ENCODE results near the gene PRRC2B.

PRRC2B gene

DNA sequence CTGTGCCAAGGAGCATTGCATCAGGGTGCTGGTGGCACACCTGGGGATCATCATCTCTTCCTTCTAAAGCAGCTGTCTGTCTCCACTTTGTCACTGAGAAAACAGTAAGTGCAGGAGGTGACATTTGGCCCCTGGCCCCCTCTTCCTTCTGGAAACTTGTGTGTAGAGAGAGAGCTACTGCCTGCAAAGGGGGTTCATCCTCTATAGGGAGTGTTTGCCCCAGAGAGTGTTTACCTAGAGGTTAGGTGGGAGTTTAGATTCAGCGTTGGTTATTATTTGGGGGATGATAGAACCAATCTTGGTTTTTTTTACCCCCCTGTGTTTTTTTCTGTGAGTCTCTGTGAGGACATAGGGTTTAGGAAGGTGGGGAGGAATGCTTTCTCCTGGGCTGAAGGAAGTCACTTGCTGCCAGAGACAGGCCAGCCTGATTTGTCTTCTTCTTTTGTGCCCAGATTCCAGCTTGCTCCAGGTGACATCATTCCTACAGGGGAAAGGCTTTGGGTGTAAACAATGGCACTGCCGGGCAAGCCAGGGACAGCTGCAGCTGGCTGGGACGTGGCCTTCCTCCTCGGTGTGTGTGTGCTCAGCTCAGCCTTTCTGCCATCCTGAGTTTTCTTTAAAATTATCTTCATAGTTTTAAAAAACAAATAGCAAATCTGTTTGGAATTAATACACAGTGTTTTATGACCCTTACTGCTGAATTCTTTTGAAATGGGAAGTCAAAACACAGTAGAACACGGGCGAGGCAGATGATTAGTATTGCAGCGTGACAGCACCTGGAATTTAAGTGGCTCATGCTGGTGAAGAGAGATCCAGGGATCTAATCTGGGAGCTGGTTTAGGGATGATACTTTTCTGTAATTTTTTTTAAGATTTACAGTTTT, 24.5 kb downstream of the PRRC2B start:
- peak overlapping the region; percentile 6 for H3K4me3 ChIP-seq (ENCODE audit: low read length)
- peaks cover 46% of the 10 kb centered on the region for H3K4me1 ChIP-seq (ENCODE audit: control insufficient read depth, insufficient read depth, low read length)
- no peaks in the 10 kb centered on the region for H3K27me3 ChIP-seq (ENCODE audit: control insufficient read depth, insufficient read depth, low read length)
- no peak overlapping the region for H3K9ac ChIP-seq (ENCODE audit: low read length)
- H3K27ac ChIP-seq (ENCODE audit: low read depth, low read length): peak overlapping the region; percentile 0
- H3K36me3 ChIP-seq (ENCODE audit: control insufficient read depth, insufficient read depth, low read length): no peaks in the 10 kb centered on the region

DNA sequence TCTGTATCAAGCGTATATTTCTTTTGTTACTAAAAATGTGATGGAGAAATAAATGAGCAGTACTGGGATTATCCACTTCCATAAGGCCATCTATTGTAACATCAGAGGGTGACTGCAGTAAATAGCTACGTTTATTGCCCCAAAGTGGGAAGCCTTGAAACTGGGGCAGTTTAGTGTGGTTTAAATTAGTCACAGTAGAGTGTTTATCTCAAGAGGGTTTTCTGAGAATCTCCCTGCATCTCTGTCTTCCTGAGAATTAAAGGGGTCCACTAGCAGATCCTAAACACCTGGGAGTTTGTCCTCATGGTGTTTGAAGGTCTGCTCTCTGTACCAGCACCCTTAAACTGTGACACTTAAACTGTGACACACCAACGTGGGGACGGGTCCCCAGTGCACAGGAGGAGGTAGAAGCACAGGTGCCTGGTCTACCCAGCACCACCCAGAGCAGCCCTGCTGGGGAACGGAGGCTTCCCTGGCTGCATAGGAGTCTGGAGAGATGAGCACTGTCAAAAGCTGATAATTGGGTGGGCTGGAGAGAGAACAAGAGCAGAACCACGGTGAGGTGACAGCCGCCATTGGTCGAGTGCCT, 25.2 kb downstream of the PRRC2B start:
- peak overlapping the region; percentile 30 for H3K27ac ChIP-seq (ENCODE audit: low read depth, low read length)
- H3K4me1 ChIP-seq (ENCODE audit: control insufficient read depth, insufficient read depth, low read length): peaks cover 46% of the 10 kb centered on the region

DNA sequence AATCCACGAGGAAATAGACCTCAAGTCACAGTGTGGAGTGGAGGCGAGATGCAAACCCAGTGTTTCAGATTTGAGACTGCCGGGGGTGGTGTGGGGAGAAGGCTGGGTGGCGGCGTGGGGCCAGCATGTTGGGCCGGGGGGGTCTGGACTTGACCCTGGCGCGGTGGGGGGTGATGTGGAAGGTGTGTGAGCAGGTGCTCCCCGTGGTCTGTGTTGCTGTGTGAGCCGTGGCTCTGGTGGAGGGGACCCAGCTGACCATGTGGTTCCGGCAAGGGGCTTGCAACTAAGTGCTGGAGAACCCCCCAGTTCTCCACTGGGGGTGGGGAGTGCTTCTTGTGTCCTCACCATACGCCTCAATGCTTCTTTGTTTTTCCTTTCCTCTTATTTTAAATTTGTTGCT, 25.8 kb downstream of the PRRC2B start:
- peak overlapping the region; percentile 30 for H3K27ac ChIP-seq (ENCODE audit: low read depth, low read length)
- H3K27me3 ChIP-seq (ENCODE audit: control insufficient read depth, insufficient read depth, low read length): no peaks in the 10 kb centered on the region
- no peak overlapping the region for H3K4me3 ChIP-seq (ENCODE audit: low read length)
- peaks cover 46% of the 10 kb centered on the region for H3K4me1 ChIP-seq (ENCODE audit: control insufficient read depth, insufficient read depth, low read length)
- no peaks in the 10 kb centered on the region for H3K36me3 ChIP-seq (ENCODE audit: control insufficient read depth, insufficient read depth, low read length)
- no peak overlapping the region for H3K9ac ChIP-seq (ENCODE audit: low read length)

More for the DNA sequence above, 25.2 kb downstream of the PRRC2B start:
- H3K4me3 ChIP-seq (ENCODE audit: low read length): no peak overlapping the region
- no peak overlapping the region for H3K9ac ChIP-seq (ENCODE audit: low read length)
- H3K27me3 ChIP-seq (ENCODE audit: control insufficient read depth, insufficient read depth, low read length): no peaks in the 10 kb centered on the region
- H3K36me3 ChIP-seq (ENCODE audit: control insufficient read depth, insufficient read depth, low read length): no peaks in the 10 kb centered on the region

DNA sequence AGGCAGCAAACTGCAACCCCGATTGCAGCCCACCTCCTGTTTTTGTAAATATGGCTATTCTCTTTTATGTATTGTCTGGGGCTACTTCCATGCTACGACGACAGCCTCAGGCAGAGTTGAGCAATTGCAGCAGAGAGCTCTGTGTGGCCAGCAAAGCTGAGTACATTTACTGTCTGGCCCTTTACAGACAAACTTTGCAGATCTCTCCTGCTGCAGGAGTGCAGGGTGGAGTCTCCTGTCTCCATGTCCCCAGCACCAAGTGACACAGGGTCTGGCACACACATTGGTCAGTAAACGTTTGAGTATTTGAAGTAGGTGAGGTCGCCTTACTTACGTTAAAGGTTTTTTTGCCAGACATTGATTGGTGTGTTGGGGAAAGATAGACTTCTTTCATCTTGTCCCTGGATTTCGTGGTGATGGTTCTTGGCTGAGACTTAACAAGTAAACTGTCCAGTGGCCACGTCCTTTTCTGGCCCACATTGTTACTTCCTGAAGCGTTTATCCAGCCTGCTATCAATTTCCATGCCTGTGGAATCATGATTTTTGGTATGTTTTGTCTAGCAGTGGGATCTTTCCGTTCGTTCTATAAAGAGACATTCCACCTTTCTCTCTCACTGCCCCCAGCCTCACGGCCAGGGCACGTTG, 27.2 kb downstream of the PRRC2B start:
- peak overlapping the region; percentile 0 for H3K4me3 ChIP-seq (ENCODE audit: low read length)
- H3K4me1 ChIP-seq (ENCODE audit: control insufficient read depth, insufficient read depth, low read length): peaks cover 46% of the 10 kb centered on the region
- no peak overlapping the region for H3K9ac ChIP-seq (ENCODE audit: low read length)
- H3K36me3 ChIP-seq (ENCODE audit: control insufficient read depth, insufficient read depth, low read length): no peaks in the 10 kb centered on the region
- no peaks in the 10 kb centered on the region for H3K27me3 ChIP-seq (ENCODE audit: control insufficient read depth, insufficient read depth, low read length)
- H3K27ac ChIP-seq (ENCODE audit: low read depth, low read length): peak overlapping the region; percentile 63

DNA sequence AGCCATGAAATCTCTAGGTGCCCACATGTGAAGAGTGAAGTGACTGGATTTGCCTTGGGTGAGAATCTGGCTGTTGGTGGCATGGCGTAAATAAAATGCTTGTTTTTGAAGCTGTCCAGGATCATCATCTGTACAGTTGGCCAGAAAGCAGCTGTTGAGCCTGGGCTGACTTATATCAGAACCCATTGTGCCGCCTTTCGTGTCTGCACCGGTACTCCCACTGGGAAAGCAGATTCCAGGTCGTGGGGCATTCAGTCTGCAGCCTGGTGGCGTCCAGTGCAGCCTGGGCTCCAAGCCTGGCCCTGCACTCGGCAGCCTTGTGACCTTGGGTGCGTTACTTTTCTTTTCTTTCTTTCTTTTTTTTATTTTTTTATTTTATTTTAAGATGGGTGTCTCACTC, 27.8 kb downstream of the PRRC2B start:
- H3K9ac ChIP-seq (ENCODE audit: low read length): no peak overlapping the region
- no peaks in the 10 kb centered on the region for H3K27me3 ChIP-seq (ENCODE audit: control insufficient read depth, insufficient read depth, low read length)
- no peak overlapping the region for H3K4me3 ChIP-seq (ENCODE audit: low read length)
- no peaks in the 10 kb centered on the region for H3K36me3 ChIP-seq (ENCODE audit: control insufficient read depth, insufficient read depth, low read length)
- H3K27ac ChIP-seq (ENCODE audit: low read depth, low read length): peak overlapping the region; percentile 63
- H3K4me1 ChIP-seq (ENCODE audit: control insufficient read depth, insufficient read depth, low read length): peaks cover 46% of the 10 kb centered on the region

DNA sequence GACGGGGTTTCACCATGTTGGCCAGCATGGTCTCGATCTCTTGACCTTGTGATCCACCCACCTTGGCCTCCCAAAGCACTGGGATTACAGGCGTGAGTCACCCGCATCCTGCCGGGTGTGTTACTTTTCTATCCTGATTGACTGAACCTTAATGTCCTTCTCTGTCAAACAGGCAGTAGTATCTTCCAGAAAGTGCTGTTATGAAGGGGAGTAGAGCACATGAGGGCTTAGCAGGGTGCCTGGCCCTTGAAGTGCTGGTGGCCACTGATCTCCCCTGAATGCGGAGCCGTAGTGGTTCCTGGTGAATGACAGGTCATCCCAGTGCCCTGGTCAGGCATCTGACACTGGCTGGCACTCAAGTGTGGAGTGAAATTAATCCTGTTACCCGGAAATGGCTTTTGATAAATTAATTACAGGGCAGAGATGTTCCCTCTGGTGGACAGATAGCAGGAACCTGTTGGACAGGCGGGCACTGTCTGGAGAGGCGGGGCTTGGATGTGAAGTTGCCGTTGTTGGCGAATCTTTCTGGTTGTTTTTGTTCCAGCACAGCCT, 28.4 kb downstream of the PRRC2B start:
- Histone ChIP-seq H3K4me3 (ENCODE audit: low read length) (no peak overlapping the region), H3K9ac (ENCODE audit: low read length) (no peak overlapping the region), H3K36me3 (ENCODE audit: control insufficient read depth, insufficient read depth, low read length) (no peaks in the 10 kb centered on the region), H3K27ac (ENCODE audit: low read depth, low read length) (peak overlapping the region; percentile 76), H3K4me1 (ENCODE audit: control insufficient read depth, insufficient read depth, low read length) (peaks cover 44% of the 10 kb centered on the region), H3K27me3 (ENCODE audit: control insufficient read depth, insufficient read depth, low read length) (no peaks in the 10 kb centered on the region)

DNA sequence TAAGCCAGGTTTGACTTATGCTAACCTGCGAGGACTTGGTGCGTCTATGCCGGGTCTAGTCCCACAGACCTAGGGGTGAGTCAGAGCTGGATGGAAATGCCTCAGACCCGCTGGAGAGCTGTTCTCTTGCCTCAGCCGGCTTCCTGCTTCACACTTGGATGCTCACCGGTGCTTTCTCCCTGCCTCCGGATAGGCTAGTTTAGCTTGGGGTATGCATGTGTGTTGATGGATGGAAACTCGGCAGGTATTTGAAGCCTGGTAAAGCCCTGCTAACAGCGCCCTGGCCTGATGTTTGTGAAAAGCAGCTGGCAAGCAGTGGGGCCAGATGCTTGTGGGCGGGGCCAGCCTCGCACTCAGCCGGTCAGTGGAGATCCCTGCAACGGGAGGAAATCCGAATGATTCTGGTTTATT, 29.3 kb downstream of the PRRC2B start:
- no peaks in the 10 kb centered on the region for H3K36me3 ChIP-seq (ENCODE audit: control insufficient read depth, insufficient read depth, low read length)
- no peak overlapping the region for H3K9ac ChIP-seq (ENCODE audit: low read length)
- no peaks in the 10 kb centered on the region for H3K27me3 ChIP-seq (ENCODE audit: control insufficient read depth, insufficient read depth, low read length)
- no peak overlapping the region for H3K4me3 ChIP-seq (ENCODE audit: low read length)
- peak overlapping the region; percentile 76 for H3K27ac ChIP-seq (ENCODE audit: low read depth, low read length)
- H3K4me1 ChIP-seq (ENCODE audit: control insufficient read depth, insufficient read depth, low read length): peaks cover 35% of the 10 kb centered on the region

DNA sequence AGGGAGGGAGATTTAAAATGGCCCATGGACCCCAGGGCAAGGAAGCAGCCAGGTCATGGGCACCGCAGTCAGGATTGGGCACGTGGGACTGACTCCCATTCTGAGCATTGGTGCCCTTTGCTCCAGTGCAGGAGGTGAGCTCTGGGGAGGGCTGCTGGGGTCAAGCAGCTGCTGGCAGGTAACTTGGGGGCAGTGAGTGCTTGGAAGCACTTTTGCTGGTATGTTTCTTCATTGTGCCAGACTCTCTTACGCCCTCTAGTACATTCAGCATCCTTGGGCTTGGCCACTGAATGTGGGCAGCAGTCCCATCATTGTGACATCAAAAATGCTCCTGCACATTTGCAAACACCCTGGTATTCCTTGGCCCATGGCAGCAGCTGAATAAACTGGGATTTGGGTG, 32.7 kb downstream of the PRRC2B start:
- H3K4me3 ChIP-seq (ENCODE audit: low read length): no peak overlapping the region
- no peaks in the 10 kb centered on the region for H3K36me3 ChIP-seq (ENCODE audit: control insufficient read depth, insufficient read depth, low read length)
- no peak overlapping the region for H3K9ac ChIP-seq (ENCODE audit: low read length)
- H3K27ac ChIP-seq (ENCODE audit: low read depth, low read length): no peak overlapping the region
- H3K4me1 ChIP-seq (ENCODE audit: control insufficient read depth, insufficient read depth, low read length): peaks cover 22% of the 10 kb centered on the region
- no peaks in the 10 kb centered on the region for H3K27me3 ChIP-seq (ENCODE audit: control insufficient read depth, insufficient read depth, low read length)

DNA sequence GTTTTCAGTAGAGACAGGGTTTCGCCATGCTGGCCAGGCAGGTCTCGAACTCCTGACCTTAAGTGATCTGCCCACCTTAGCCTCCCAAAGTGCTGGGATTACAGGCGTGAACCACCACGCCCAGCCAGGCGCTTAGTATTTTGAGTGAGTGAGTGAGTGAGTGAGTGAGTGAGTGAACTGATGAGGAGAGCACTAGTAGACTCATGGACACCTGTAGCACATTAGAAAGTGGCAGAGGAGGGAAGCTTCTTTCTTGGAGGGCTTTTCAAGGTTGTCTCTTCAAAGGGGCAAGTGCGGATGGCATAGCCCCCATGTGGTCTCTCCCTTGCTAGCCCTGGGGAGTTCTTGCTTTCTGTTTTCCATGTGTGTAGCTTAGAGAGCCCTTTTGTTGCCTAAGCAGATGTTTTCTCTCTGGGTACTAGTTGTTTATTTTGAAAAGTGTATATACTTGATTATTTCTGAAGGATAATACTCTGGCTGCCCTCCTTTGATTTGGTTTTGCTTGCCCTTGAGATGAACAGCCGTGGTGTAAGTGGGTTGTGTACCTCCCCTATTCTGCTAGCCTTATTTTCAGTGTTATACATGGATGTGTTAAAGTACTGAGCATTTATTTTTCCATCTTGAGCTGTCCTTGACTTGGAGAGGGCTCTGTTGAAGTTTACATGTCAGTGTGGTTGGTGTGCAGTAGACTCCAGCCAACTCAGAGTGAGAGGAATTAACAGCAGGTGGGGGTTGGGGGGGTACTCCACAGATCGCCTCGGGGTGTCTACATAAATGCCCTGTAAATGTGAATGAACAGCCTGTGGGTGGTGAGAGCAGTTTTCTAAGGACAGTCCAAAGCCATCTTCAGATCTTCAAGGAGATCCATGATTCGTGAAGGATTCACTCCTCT, 35.5 kb downstream of the PRRC2B start:
- no peak overlapping the region for H3K4me3 ChIP-seq (ENCODE audit: low read length)
- H3K9ac ChIP-seq (ENCODE audit: low read length): no peak overlapping the region
- H3K27me3 ChIP-seq (ENCODE audit: control insufficient read depth, insufficient read depth, low read length): no peaks in the 10 kb centered on the region
- peaks cover 13% of the 10 kb centered on the region for H3K4me1 ChIP-seq (ENCODE audit: control insufficient read depth, insufficient read depth, low read length)
- peak overlapping the region; percentile 3 for H3K27ac ChIP-seq (ENCODE audit: low read depth, low read length)
- H3K36me3 ChIP-seq (ENCODE audit: control insufficient read depth, insufficient read depth, low read length): peaks cover 20% of the 10 kb centered on the region

DNA sequence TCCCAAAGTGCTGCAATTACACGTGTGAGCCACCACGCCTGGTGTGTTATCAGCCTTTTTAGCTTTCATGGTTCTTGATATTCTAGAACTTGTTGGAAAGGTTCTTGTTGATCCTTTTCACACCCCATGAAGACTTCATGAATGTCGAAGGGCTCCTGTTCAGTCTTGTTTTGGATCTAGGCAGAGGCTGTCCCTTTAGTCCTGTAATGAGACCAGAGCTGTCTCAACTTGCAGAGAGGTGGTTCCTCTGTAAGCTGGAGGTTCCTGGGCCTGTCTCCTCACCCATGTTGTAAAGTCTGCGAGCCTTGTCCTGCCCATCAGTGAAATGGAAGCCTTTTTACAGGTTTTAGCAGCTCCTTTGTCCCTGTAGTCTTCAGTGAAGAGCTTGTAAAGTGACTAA, 38.2 kb downstream of the PRRC2B start:
- H3K9ac ChIP-seq (ENCODE audit: low read length): no peak overlapping the region
- peaks cover 13% of the 10 kb centered on the region for H3K4me1 ChIP-seq (ENCODE audit: control insufficient read depth, insufficient read depth, low read length)
- peaks cover 32% of the 10 kb centered on the region for H3K36me3 ChIP-seq (ENCODE audit: control insufficient read depth, insufficient read depth, low read length)
- no peaks in the 10 kb centered on the region for H3K27me3 ChIP-seq (ENCODE audit: control insufficient read depth, insufficient read depth, low read length)
- H3K27ac ChIP-seq (ENCODE audit: low read depth, low read length): no peak overlapping the region
- no peak overlapping the region for H3K4me3 ChIP-seq (ENCODE audit: low read length)

DNA sequence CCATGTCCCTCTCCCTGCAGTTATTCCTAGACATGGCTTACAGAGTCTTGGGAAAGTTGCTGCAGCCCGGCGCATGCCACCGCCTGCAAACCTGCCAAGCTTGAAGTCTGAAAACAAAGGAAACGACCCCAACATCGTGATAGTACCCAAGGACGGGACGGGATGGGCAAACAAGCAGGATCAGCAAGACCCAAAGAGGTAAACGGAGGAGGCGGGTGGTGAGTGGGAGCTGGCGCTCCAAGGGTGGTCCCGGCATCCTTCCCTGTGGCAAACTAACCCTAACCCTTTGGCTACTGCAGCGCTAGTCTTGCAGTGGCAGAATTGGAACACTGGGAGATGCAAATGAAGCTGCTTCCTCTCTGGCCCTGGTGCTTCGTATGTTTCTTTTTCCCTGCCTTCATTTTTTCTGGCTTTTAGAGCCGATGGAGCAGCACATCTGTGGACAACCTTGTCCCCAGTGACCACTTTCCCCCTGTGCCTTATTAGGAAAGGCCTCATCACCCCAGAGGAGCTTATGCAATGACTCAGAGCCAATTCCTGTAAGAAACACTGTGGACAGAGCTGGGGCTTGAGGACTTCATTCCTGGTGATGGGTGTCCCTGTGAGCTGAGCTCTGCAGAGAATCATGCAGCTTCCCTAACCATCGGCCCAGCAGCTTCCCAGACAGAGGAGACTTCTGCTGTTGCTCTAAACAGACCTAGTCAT, 38.9 kb downstream of the PRRC2B start:
- Histone ChIP-seq H3K27ac (ENCODE audit: low read depth, low read length) (peak overlapping the region; percentile 63), H3K4me3 (ENCODE audit: low read length) (no peak overlapping the region), H3K27me3 (ENCODE audit: control insufficient read depth, insufficient read depth, low read length) (no peaks in the 10 kb centered on the region), H3K36me3 (ENCODE audit: control insufficient read depth, insufficient read depth, low read length) (peaks cover 32% of the 10 kb centered on the region), H3K4me1 (ENCODE audit: control insufficient read depth, insufficient read depth, low read length) (peaks cover 13% of the 10 kb centered on the region), H3K9ac (ENCODE audit: low read length) (no peak overlapping the region)

Measured in rectal smooth muscle tissue (tissue), 1 donor.